ENCODE results near the gene SLITRK3. TPM values are rescaled to one million over a fixed set of nuclear protein-coding genes. Genes with fewer than 3 reads are reported as not detected.

SLITRK3 gene
- total and polyA plus RNA-seq, 2 experiments from 2014 or later, result 1.3 to 2.2 TPM

GRCh38 chr3:165169368-165169767 lies 26.8 kb downstream of the SLITRK3 start:
- TF ChIP-seq EZH2 (IDR thresholded peaks at IDR 0.05; ENCODE audit: borderline replicate concordance) (no peak), CTCF (IDR thresholded peaks at IDR 0.05; ENCODE audit: poor library complexity) (no peak), EZH2phosphoT487 (IDR thresholded peaks at IDR 0.05; ENCODE audit: low read depth, severe bottlenecking, unreplicated experiment) (no peak)
- H3K4me2 ChIP-seq, result no peak overlapping the region
- no peaks in the 10 kb centered on the region for H4K20me1 ChIP-seq (ENCODE audit: insufficient read depth, poor library complexity, severe bottlenecking)
- no peak overlapping the region for H2AFZ ChIP-seq
- no peaks in the 10 kb centered on the region for H3K9me2 ChIP-seq (replicated peaks; ENCODE audit: insufficient read depth)
- H3K27me3 ChIP-seq, result no peaks in the 10 kb centered on the region
- H3K4me1 ChIP-seq (ENCODE audit: insufficient read depth), result no peaks in the 10 kb centered on the region
- H3K36me3 ChIP-seq (replicated peaks; ENCODE audit: insufficient read depth, low read depth), result no peaks in the 10 kb centered on the region
- H3K9me3 ChIP-seq (ENCODE audit: low read depth), result no peaks in the 10 kb centered on the region
- H3K79me2 ChIP-seq, result no peaks in the 10 kb centered on the region
- H3K4me3 ChIP-seq, result no peak overlapping the region
- H3K27ac ChIP-seq, result no peak overlapping the region
- DNase-seq (ENCODE audit: low spot score), result no peak
- WGBS (ENCODE audit: low lambda C conversion rate, missing lambda C conversion rate), result 96% methylated on average over 6 of the region's 6 CpGs

GRCh38 chr3:165162883-165163282 lies 33.3 kb downstream of the SLITRK3 start:
- 97% methylated on average over 1 of the region's 1 CpG for WGBS (ENCODE audit: low lambda C conversion rate, missing lambda C conversion rate)
- Histone ChIP-seq H3K4me1 (ENCODE audit: insufficient read depth) (no peaks in the 10 kb centered on the region), H3K27me3 (no peaks in the 10 kb centered on the region), H3K4me3 (no peak overlapping the region), H3K36me3 (replicated peaks; ENCODE audit: insufficient read depth, low read depth) (no peaks in the 10 kb centered on the region), H3K4me2 (no peak overlapping the region), H3K9me2 (replicated peaks; ENCODE audit: insufficient read depth) (no peaks in the 10 kb centered on the region), H4K20me1 (ENCODE audit: insufficient read depth, poor library complexity, severe bottlenecking) (no peaks in the 10 kb centered on the region), H3K27ac (no peak overlapping the region), H3K9me3 (ENCODE audit: low read depth) (no peaks in the 10 kb centered on the region), H3K79me2 (no peaks in the 10 kb centered on the region), H2AFZ (no peak overlapping the region)
- no peak for TF ChIP-seq EZH2 (IDR thresholded peaks at IDR 0.05; ENCODE audit: borderline replicate concordance)
- no peak for TF ChIP-seq EZH2phosphoT487 (IDR thresholded peaks at IDR 0.05; ENCODE audit: low read depth, severe bottlenecking, unreplicated experiment)
- no peak for TF ChIP-seq CTCF (IDR thresholded peaks at IDR 0.05; ENCODE audit: poor library complexity)
- no peak for DNase-seq (ENCODE audit: low spot score)

- Histone ChIP-seq H3K4me2 (no peak overlapping the region), H4K20me1 (ENCODE audit: insufficient read depth, poor library complexity, severe bottlenecking) (no peaks in the 10 kb centered on the region), H3K79me2 (no peaks in the 10 kb centered on the region), H3K27me3 (no peaks in the 10 kb centered on the region), H2AFZ (no peak overlapping the region), H3K9me3 (ENCODE audit: low read depth) (no peaks in the 10 kb centered on the region), H3K9me2 (replicated peaks; ENCODE audit: insufficient read depth) (no peaks in the 10 kb centered on the region), H3K4me3 (no peak overlapping the region), H3K36me3 (replicated peaks; ENCODE audit: insufficient read depth, low read depth) (no peaks in the 10 kb centered on the region), H3K4me1 (ENCODE audit: insufficient read depth) (no peaks in the 10 kb centered on the region), H3K27ac (no peak overlapping the region)
- no peak for DNase-seq (ENCODE audit: low spot score)
- 35% methylated on average over 1 of the region's 1 CpG for WGBS (ENCODE audit: low lambda C conversion rate, missing lambda C conversion rate)
- TF ChIP-seq EZH2 (IDR thresholded peaks at IDR 0.05; ENCODE audit: borderline replicate concordance), result no peak
- TF ChIP-seq EZH2phosphoT487 (IDR thresholded peaks at IDR 0.05; ENCODE audit: low read depth, severe bottlenecking, unreplicated experiment), result no peak
These were observed 36.3 kb downstream of the SLITRK3 start for GRCh38 chr3:165159760-165160421.

- H3K36me3 ChIP-seq (replicated peaks; ENCODE audit: insufficient read depth, low read depth), result no peaks in the 10 kb centered on the region
- H3K27me3 ChIP-seq, result no peaks in the 10 kb centered on the region
- H3K9me3 ChIP-seq (ENCODE audit: low read depth), result no peaks in the 10 kb centered on the region
- no peaks in the 10 kb centered on the region for H4K20me1 ChIP-seq (ENCODE audit: insufficient read depth, poor library complexity, severe bottlenecking)
- H3K4me3 ChIP-seq, result no peak overlapping the region
- H3K27ac ChIP-seq, result no peak overlapping the region
- H3K9me2 ChIP-seq (replicated peaks; ENCODE audit: insufficient read depth), result no peaks in the 10 kb centered on the region
- H2AFZ ChIP-seq, result no peak overlapping the region
- H3K4me2 ChIP-seq, result no peak overlapping the region
- WGBS (ENCODE audit: low lambda C conversion rate, missing lambda C conversion rate), result 81% methylated on average over 2 of the region's 2 CpGs
- TF ChIP-seq EZH2 (IDR thresholded peaks at IDR 0.05; ENCODE audit: borderline replicate concordance), result no peak
- no peak for TF ChIP-seq EZH2phosphoT487 (IDR thresholded peaks at IDR 0.05; ENCODE audit: low read depth, severe bottlenecking, unreplicated experiment)
- TF ChIP-seq CTCF (IDR thresholded peaks at IDR 0.05; ENCODE audit: poor library complexity), result no peak
- H3K79me2 ChIP-seq, result no peaks in the 10 kb centered on the region
- no peaks in the 10 kb centered on the region for H3K4me1 ChIP-seq (ENCODE audit: insufficient read depth)
- no peak for DNase-seq (ENCODE audit: low spot score)
These were observed 38.2 kb downstream of the SLITRK3 start for GRCh38 chr3:165158011-165158410.

All from hepatocyte (in vitro differentiated cells).